T-helper 9 cell (primary cell): ENCODE results near the gene PIK3CG.

ENCODE experiments used
- DNase-seq: peaks from one replicate; pipeline ENCODE4 v3.0.0-alpha.2; 2020

PIK3CG gene

DNA sequence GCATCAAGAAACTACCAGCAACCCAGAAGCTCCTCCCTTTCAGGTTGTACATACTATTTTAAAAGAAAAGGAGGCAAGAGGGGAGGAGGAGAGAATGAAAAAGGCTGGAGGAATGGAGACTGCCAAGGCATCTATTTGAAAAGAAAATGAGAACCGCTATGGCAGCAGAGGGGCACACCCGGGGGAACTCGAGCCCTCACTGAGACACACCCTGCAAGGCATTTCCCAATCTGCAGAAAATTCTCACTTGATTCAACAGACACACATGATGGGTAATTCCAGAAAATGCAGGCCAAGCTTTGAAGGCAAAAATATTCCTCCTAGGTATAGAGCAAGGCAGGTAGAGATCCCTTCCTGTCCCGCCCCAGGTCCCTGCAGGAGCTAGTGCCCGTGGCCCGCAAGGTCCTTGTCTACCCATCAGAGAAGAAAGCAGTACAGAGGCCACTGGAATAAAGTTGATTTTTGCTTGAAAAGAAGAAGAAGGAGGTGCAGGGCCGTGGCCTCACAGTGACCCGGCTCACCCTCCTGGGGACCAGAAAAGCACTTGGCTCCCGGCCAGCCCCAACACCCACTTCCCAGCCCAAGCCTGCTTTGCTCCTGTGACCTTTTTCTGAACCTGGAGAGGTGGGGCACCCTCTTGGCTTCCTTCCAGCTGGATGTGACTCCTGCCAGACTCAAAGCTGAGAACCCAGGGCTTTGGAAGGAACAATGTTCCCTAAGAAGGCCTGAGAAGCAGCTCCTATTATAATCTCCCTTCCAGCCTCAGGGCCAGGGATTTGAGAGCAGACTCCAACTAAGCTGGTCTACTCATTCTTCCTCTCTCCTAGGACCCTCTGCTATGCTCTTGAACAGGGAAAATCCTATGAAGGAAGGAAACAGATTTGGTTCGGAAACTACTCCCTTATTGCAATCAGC lies 6.2 kb upstream of the PIK3CG start:
- no peak for DNase-seq

DNA sequence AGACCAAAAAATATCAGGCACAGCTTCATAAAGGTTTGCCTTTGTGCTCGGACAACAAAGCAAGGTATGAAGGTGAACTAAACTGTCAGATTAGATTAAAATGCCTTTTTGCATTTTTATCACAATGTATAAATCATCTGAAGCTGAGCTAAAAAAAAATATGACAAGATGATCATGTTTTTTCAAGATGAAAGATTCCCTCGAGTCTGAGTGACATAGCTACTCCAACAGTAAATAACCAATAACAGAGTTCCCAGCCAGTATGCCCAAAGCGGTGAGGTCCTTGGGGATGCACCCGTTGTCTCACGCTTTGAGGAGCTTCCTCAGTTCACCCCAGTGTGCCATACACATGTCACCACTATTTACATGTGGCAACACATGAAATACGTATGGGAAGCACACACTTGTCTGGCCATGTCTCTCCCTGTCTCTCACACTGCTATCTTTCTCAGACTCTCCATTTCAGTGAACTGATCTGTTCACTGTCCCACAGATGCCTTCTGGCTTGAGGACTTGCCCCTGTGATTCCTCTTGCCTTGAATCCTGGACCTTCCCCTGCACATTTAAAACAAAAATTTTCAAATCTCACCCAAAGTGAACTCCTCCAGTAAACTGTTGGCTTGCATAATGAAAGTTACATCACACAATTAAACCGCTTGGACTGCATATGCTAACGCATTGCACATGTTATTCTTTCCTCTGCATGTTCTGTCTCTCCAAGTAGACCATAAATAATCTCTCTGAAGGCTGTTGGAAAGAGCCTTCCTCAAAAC lies 2.6 kb upstream of the PIK3CG start:
- DNase-seq, result no peak

DNA sequence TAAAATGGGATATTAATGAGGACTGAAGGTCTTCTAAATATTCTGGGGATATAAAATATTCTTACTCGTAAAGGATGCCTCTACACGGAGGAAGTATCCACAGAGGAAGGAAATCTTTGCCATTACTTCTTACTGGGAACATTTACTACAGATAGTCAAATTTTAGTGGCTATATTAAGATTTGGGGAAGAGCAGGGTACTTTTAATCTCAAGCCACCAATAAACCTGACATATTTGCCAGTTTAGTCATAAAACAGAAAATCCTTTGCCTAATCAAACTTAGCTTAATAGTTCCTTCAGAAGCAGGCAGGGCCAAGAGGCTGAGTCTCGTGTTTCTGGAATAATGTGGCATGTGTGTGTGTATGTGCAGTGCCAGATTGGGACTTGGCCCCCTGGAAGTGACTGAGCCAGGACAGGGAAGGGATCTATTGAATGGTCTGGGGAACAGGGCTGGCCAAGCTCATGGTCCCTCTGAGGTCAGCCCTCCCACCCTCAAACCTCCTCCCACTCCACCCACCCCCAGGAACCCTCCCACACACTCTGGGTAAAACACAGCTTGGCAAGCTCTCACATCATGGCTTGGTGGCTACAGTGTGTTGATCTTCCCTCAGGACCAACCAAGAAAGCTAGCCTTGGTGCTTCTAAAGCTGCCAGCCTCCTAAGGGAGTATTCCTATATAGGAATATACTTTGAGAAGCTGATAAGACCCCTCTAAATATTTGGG lies 1.6 kb upstream of the PIK3CG start:
- no peak for DNase-seq

DNA sequence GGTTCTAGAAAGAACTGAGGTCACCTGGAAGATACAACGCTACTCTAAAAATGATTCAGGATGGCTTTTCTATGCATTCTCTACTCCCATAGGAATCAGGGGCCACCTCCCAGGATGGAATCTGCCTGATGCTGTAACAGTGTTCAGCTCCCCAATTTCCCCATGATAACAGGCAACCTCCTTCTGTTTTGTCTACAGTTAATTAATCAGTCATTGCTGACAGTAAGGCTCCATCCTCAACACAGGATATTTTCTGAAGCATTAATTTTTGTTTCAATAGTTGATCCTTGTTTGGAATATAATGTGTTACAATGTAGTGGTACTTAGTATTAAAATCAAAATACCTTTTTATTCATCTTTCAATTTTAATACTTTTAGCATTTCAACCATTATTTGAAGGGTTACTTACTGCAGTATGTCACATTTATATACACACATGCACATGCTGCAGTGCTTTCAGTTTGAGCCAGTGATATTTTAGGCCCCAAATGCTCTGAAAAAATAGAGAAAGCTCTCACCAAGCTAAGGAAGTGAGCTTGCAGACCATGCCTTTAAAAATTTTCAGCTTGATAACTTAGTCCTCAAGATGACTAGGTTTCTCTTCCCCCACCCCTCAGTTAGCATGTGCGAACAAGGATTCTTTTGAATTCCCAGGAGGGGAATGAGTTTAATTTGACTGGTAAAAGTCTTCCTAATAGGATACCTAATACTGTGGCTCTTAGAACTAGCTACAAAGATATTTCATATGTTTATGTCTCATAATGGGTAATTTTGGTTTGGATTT lies 592 bp upstream of the PIK3CG start:
- no peak for DNase-seq

DNA sequence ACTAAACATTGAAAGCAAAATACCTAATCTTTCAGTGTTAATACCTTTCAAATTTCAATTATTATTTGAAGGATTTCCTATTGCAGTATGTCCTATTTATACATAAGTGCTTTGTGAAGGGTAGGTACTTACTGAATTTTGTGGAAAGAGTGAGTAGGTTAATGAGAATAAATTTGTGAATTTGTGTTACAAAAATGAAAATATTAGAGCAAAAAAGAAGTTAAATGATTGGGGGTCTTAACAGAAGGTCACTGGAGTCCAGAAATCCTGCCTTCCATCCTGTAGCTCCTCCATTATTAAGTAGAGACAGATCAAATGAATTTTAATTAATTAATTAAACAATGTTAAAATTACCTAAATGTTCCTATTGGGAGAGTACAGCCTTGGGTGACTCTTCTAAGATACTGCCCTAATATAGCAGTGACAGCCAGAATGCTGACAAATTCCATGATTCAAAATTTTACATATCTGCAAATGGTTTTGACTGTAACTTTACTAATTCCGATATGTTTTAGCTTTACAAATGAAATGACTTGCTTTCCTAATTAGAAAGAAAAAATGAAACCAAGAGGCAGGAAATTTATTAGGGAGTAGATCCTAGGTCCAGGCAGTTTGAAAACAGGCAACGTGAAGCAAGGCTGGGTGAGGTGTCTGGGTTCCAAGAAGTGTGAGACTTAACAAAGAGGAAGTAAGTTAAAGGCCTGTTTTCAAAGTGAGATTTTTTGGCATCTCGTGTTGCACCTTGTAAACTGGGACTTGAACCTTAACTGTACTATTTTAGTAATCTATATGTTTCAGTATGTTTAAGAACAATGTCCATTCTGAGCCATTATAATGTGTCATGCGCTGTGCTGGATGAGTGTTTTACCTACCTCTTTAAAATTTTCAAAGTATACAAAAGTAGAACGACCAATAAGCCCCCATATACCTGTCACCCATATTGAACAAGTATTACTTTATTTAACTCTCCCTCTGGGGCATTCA lies 1.5 kb downstream of the PIK3CG start:
- DNase-seq, result no peak

DNA sequence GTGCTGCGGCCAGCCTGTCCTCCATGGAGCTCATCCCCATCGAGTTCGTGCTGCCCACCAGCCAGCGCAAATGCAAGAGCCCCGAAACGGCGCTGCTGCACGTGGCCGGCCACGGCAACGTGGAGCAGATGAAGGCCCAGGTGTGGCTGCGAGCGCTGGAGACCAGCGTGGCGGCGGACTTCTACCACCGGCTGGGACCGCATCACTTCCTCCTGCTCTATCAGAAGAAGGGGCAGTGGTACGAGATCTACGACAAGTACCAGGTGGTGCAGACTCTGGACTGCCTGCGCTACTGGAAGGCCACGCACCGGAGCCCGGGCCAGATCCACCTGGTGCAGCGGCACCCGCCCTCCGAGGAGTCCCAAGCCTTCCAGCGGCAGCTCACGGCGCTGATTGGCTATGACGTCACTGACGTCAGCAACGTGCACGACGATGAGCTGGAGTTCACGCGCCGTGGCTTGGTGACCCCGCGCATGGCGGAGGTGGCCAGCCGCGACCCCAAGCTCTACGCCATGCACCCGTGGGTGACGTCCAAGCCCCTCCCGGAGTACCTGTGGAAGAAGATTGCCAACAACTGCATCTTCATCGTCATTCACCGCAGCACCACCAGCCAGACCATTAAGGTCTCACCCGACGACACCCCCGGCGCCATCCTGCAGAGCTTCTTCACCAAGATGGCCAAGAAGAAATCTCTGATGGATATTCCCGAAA lies 2.7 kb downstream of the PIK3CG start:
- no peak for DNase-seq

DNA sequence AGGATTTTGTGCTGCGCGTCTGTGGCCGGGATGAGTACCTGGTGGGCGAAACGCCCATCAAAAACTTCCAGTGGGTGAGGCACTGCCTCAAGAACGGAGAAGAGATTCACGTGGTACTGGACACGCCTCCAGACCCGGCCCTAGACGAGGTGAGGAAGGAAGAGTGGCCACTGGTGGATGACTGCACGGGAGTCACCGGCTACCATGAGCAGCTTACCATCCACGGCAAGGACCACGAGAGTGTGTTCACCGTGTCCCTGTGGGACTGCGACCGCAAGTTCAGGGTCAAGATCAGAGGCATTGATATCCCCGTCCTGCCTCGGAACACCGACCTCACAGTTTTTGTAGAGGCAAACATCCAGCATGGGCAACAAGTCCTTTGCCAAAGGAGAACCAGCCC lies 3.3 kb downstream of the PIK3CG start:
- DNase-seq, result no peak

DNA sequence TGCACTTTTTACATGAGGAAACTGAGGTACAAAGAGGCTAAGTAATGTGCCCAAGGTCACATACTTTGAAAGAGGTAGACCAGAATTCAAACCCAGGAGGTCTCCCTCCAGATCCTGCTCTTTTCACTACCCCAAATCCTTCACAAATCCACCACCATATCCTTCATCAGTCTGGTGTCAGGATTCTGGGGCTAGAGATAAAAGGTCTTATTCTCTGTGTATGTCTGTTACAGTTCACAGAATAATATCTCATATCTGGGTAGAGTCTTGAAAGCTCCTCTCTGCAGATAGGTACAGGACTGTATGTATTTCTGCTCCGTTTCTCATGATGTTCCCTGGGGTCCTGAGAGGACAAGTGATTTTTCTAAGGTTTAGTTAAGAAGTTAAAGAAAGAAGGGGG lies 4.9 kb downstream of the PIK3CG start:
- DNase-seq, result no peak

DNA sequence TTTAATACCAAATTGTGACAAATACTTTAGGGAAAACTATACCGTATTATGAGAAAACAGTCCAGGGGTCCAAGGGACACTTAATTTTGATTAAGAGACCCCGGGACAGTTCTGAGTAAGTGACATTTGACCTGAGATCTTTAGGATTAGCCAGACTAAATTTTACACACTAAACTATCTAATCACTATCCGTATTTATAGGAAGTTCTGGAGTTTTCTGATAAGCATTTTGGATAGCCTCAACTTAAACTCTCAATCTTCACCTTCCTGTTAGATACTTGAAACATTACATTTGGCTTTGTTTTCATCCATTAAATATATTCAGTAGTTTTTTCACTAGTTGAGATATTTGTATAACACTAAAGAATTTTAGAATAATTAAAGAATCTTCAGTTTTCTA lies 5.4 kb downstream of the PIK3CG start:
- no peak for DNase-seq

DNA sequence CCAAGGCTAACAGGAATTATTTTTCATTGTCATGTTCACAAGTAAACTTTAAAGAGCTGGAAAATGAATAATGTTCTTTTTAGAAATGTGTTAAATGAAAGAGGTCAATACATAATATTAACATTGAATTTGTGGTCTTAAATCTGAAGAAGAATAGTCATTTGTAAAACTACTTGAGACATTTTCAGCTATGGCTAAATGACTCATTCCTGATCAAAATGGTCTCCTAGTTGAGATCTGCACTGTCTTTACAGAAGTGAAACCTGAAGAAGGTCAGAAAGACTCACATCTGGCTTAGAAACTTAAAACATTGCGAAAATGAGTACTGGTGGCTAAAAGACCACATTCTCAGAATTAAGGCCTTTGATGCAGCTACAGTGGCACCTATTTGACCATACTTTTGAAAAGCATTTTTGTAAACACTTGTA lies 5.9 kb downstream of the PIK3CG start:
- DNase-seq, result no peak

DNA sequence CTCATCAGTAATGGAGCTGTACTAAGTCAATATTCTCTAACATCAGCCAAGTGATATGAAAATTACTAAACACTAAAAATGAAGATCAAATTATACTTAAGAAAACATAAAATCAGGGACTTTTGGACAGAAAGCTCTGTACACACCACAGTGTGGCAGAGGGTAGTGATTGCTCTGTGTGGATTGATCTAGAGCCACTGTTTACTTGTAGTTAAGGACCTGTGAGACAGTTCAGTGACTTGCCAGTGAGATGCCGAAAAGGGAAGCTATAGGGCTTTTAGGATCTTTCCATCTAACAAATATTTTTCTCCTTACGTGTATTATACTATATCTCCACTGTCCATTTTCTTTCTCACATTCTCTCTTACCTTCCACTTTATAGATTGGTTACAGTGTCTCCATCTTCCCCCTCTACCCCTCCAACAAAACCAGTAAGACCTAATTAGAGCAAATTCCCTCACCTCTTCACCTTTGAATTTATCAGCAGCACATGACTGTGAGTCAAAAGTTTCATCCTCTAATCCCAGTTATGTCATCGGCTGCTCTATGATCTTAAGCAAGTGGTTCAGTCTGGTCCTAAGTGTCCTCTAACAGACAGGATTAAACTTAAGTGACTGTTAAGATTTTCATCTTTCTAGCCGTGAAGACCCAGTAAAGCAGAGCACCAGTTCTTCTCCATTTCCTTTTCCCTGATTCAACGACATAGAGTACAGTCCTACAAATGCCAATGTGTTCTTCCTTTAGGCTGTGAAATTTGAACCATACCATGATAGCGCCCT lies 6.9 kb downstream of the PIK3CG start:
- no peak for DNase-seq

DNA sequence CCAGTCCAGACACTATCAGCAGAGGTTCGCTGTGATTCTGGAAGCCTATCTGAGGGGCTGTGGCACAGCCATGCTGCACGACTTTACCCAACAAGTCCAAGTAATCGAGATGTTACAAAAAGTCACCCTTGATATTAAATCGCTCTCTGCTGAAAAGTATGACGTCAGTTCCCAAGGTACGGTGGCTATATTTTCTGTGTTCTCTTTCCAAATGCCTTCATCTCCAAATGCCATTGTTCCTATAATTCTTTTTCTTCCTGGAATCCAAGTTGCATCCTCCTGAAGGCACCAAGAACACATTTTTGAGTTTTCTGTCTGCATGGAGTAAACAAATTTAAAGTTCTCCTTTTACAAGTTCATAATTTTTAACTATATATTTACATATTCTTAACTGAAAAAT lies 7.7 kb downstream of the PIK3CG start:
- no peak for DNase-seq

DNA sequence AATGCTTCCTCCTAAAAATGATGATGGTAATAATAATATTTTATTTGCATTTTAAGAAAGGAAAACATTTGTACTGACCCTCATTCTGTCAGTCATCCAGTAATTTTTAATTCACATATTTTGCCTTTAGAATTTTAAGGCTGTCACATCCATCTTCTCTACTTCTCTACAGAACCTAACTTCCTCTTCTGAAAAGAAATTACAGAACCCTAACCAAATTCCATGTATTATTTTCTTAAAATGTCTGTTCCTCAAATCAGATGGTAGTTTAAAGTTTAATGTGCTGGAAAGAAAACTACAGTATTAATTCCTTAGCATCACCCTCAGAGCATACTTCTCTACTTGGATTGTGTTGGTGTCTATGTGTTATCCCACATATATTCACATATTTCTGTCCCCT lies 9.0 kb downstream of the PIK3CG start:
- DNase-seq, result no peak

DNA sequence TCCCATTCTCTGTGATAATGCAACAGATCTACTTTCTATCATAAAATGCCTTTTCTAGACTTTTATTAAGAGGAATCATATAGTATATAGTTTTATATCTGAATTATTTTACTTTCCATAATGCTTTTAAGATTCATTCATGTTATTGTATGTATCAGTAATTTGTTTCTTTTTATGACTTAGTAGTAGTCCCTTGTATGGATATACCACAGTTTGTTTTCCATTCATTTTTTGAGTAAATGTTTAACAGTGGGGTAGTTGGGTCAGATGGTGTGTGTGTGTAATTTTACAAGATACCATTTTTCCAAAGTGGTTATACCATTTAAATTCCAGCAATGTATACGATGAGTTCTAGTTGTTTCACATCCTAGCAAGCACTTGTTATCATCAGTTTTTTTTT lies 10.4 kb downstream of the PIK3CG start:
- DNase-seq, result no peak

DNA sequence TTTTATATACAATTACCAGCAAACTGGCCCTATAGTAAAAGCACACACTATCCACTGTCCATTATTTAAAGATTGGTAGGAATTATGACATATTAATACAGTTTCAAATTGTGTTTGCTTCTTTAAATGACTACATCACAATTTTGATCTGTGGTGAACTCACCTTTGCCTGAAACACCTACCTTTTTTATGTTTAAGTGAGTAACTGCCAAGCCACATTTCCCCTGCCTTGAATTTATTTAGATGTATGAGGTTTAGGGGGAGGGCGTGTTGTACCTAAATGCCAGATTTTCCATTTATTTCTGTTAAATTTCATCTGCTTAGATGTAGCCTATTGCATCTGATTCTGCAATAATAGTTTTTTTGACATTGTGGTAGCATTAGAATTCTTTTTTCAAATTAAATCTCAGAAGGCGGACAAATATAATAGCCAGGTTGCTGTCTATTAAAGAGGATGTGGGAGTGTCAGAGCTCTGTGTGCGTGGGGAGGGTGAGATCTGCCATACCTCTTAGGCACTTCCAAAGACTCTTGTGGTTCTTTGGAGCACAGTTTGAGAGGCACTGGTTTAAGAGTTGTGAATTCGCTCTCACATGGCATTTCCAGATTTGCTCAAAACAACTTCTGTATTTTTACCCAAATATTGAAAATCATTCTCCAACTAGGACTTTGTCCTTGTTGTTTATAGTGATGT lies 13.8 kb downstream of the PIK3CG start:
- DNase-seq, result no peak

DNA sequence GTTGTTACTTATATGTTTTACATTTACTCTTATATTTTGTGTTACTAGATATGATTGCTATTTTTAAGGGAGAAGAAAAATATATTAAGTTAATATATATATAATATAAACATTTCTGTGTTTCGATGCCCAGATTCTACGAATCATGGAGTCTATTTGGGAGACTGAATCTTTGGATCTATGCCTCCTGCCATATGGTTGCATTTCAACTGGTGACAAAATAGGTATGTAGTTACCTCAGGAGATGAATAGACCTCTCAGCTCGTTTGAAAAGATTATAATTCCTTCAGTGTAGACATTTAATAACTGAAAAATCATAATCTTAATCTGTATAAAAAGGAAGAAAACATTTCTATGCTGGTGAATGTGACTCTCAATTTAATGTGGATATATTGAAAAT lies 16.9 kb downstream of the PIK3CG start:
- DNase-seq, result no peak

DNA sequence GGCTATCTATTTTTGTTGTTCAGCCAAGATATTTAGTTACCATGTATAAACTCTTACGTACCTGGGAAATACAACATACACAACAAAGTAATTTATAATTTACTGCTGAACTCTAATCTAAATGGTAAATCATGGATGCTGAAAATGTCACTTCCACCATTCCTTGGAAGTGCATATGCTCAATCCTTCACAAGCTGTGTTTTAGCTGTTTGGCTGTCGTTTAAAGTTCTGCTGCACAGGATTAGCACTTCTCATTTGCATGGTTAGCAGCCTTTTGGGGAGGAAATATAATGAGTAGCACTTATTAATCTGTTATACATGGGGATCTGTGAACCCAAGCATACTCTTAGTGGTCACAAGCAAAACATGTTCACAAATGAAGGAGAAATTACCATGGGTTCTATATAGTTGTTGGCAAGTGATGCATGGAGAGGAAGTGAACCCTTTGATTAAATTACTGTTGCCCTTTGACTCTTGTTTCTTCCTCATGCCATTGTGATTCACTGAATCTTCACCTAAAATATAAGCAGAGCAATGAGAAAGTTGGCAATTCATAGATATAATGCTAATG lies 18.5 kb downstream of the PIK3CG start:
- no peak for DNase-seq

DNA sequence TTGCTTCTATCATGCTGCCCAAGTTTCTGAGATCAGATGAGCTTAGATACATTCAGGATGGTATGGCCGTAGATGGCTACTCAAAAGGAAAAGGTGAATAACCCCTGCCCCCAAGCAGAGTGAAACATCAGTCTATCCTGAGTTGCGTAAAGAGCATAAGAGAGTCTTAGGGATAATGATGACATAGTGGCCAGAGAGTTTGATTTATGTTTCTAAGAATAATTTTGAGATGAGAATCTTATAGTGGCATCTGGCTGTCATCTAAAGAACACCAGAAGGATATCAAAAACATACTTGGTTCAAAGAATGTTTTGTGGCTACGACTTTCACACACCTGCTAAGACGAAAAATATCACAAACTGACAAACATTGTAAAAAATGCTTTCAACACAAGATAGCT lies 20.6 kb downstream of the PIK3CG start:
- DNase-seq, result no peak

DNA sequence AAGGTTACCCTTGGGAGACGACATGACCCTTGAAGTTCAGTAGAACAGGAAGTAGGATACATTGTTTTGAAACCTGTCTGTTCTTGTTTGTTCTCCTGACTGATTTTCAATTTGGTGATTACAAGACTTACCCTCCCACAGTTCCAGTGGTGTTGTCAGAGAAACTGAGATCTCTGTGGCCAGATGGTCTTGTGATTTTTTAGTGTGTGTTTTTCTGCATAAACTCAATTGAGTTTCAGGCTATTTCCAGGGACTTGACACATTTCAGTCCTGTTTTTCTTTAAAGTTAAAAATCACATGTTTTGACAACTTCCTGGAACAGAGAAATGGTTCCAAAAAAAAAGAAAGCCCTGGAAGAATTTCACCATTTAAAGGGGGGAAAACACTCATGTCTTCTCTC lies 22.3 kb downstream of the PIK3CG start:
- DNase-seq, result no peak
